ENCODE data around the gene MATN4. TPM values are rescaled to one million over a fixed set of nuclear protein-coding genes. Genes with fewer than 3 reads are reported as not detected.

MATN4 gene
- total RNA-seq, 1 experiment from 2014 or later, result 0.64 TPM

DNA sequence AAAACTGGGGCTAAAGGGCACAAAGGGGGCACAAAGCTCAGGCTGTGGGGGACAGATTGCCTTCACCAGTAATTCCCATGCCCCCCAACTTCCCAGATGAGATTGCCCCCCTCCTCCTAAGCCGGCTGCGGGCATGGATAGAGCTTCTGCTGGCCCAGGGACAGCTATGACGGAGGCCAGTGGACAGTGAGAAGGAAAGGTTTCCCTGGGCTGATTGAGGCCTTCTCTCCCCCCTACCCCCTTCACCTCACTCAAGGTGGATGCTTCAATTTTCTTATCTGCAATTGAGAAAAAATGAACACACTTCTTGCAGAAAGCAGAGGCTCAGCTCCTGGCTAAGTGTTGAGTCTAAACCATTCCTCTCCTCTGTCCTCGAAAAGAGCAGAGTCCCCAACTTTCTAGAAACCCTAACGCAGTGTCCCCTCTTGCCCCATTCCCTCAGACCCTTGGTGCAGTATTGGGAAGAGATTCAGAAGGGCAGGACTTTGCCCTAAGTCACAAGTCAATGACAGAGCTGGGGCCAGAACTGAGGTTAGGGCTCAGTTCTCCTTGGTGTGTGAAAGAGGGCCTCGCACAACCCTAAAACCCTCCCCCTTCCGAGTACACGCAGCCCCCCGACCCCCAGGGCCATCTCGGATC lies 39.3 kb upstream of the MATN4 start:
- intact Hi-C loops (cut with micrococcal nuclease), result no loop called here
- TSS peak; percentile 55 for BruUV-seq (replicated peaks)
- RAD21 ChIA-PET (ENCODE audit: low non-redundant PET in 1 of 2, low total read pairs in 2 of 2, uncharacterized antibody in 2 of 2, unreplicated experiment in 2 of 2), result interaction anchor here in 1 of 2 experiments (1.2 kb wide), 1 partner anchor 10 kb away, joined by 3 read pairs; no protein-coding TSS in a partner anchor

More for the DNA sequence above, 39.3 kb upstream of the MATN4 start:
- Histone ChIP-seq H3K27me3 (ENCODE audit: insufficient read depth, low read length) (no peaks in the 10 kb centered on the region), H4K20me1 (ENCODE audit: insufficient read depth) (no peaks in the 10 kb centered on the region), H2AFZ (ENCODE audit: low read depth, low read length, poor library complexity, severe bottlenecking) (no peak overlapping the region), H3K9me2 (ENCODE audit: insufficient read depth) (no peaks in the 10 kb centered on the region), H3K9me3 (ENCODE audit: control insufficient read depth in 1 of 2, insufficient read depth in 1 of 2, low read depth in 1 of 2, low read length in 2 of 2) (no peaks in the 10 kb centered on the region), H3K4me3 (replicated peaks in 1 of 2; ENCODE audit: low read depth in 1 of 2, low read length in 2 of 2) (peak overlapping the region; percentile 82 to 84), H3K36me3 (ENCODE audit: control insufficient read depth in 1 of 2, insufficient read depth in 2 of 2, low read length in 2 of 2) (no peaks in the 10 kb centered on the region; a peak in 1 of 4 replicates), H3K4me1 (ENCODE audit: control insufficient read depth in 1 of 2, insufficient read depth in 2 of 2, low read length in 2 of 2) (peaks cover 53 to 62% of the 10 kb centered on the region in 2 experiments), H3K79me2 (ENCODE audit: insufficient read depth, low read length) (peaks cover 57% of the 10 kb centered on the region), H3K27ac (ENCODE audit: low read depth, low read length) (peak overlapping the region; percentile 82), H3K4me2 (ENCODE audit: low read length) (peak overlapping the region; percentile 91), H3K9ac (ENCODE audit: low read length) (peak overlapping the region; percentile 80)
- ATAC-seq, result no peak; the same call in 1 of the 2 replicates
- TF ChIP-seq CEBPB (IDR thresholded peaks at IDR 0.05; ENCODE audit: low read depth), result no peak
- TF ChIP-seq ZBTB33 (IDR thresholded peaks at IDR 0.05; ENCODE audit: extremely low read depth, insufficient replicate concordance, low read length), result no peak
- TF ChIP-seq, protein P1, sequence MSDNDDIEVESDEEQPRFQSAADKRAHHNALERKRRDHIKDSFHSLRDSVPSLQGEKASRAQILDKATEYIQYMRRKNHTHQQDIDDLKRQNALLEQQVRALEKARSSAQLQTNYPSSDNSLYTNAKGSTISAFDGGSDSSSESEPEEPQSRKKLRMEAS (IDR thresholded peaks at IDR 0.05), result no peak
- TF ChIP-seq SRF (IDR thresholded peaks at IDR 0.05; ENCODE audit: low read depth), result no peak
- TF ChIP-seq SIN3A (IDR thresholded peaks at IDR 0.05; ENCODE audit: low read depth), result no peak
- no peak for TF ChIP-seq ATF3 (IDR thresholded peaks at IDR 0.05)
- no peak for TF ChIP-seq EGR1 (IDR thresholded peaks at IDR 0.05; ENCODE audit: low read depth)
- no peak for TF ChIP-seq ZFX (IDR thresholded peaks at IDR 0.05)
- no peak for TF ChIP-seq REST (IDR thresholded peaks at IDR 0.05; ENCODE audit: low read depth)
- TF ChIP-seq FOSL1 (IDR thresholded peaks at IDR 0.05; ENCODE audit: low read depth), result no peak
- TF ChIP-seq CBX3 (IDR thresholded peaks at IDR 0.05; ENCODE audit: low read depth), result no peak
- TF ChIP-seq RAD21 (IDR thresholded peaks at IDR 0.05; ENCODE audit: low read depth), result no peak
- no peak for TF ChIP-seq POLR2AphosphoS5 (IDR thresholded peaks at IDR 0.05; ENCODE audit: low read depth, low read length)
- TF ChIP-seq ELF1 (IDR thresholded peaks at IDR 0.05; ENCODE audit: borderline replicate concordance, low read depth), result no peak
- no peak for TF ChIP-seq SP1 (IDR thresholded peaks at IDR 0.05; ENCODE audit: low read depth)
- no peak for TF ChIP-seq JUND (IDR thresholded peaks at IDR 0.05)
- TF ChIP-seq YY1 (IDR thresholded peaks at IDR 0.05; ENCODE audit: extremely low read depth, insufficient replicate concordance, low read depth, low read length), result no peak
- TF ChIP-seq EZH2phosphoT487 (IDR thresholded peaks at IDR 0.05; ENCODE audit: borderline replicate concordance), result no peak
- POLR2A ChIA-PET, result interaction anchor here (1.2 to 4.7 kb wide), 6 partner anchors 8 to 60 kb away, joined by 4 to 55 read pairs (median 16); partner anchors contain the start of gene SYS1
- DNase-seq (ENCODE audit: low read depth, low spot score), result no peak
- CTCF ChIA-PET, result interaction anchor here (1.8 kb wide), 1 partner anchor 16 kb away, joined by 7 read pairs; the partner anchor contains the start of gene SYS1
